HG03439 (cell line): Measurements from ENCODE around the gene ZNF732.
A peak's percentile ranks its signal among the peaks of the same experiment; 100 is the strongest.
"Not testable (repeated sequence)": the region's sequence is repeated elsewhere in the genome, so short reads cannot be mapped to it uniquely, and the experiment has no call there.

Experiments
- ATAC-seq: cut with Tn5 transposase; IDR thresholded peaks from one replicate; pipeline ENCODE4 v1.9.1; 2021; ENCODE audit warnings: mild to moderate bottlenecking, moderate library complexity; ENCODE audit not compliant: unreplicated experiment

Gene ZNF732

GRCh38 chr4:253936-254756 lies 51.1 kb downstream of the ZNF732 start:
- no peak for ATAC-seq

- ATAC-seq = no peak
These were observed 53.1 kb downstream of the ZNF732 start for GRCh38 chr4:252065-252601.

- no peak for ATAC-seq
These were observed 60.8 kb downstream of the ZNF732 start for GRCh38 chr4:244471-244870.

GRCh38 chr4:243426-243825 lies 61.8 kb downstream of the ZNF732 start:
- ATAC-seq = no peak

GRCh38 chr4:242121-242848 lies 63.0 kb downstream of the ZNF732 start:
- peak; percentile 56 for ATAC-seq

GRCh38 chr4:241411-241810 lies 63.9 kb downstream of the ZNF732 start:
- not testable (repeated sequence) for ATAC-seq

GRCh38 chr4:236028-236427 lies 69.2 kb downstream of the ZNF732 start:
- no peak for ATAC-seq

GRCh38 chr4:234178-234577 lies 71.1 kb downstream of the ZNF732 start:
- ATAC-seq = no peak

GRCh38 chr4:223913-224497 lies 81.3 kb downstream of the ZNF732 start:
- no peak for ATAC-seq
